EL (cell line): ENCODE data around the gene TEX28.
"Not testable (repeated sequence)": the region's sequence is repeated elsewhere in the genome, so short reads cannot be mapped to it uniquely, and the experiment has no call there.

Source experiments
- DNase-seq: peaks from one replicate; pipeline ENCODE4 v3.0.0-alpha.2; 2016

Gene TEX28

GRCh38 chrX:154294791-154295574, at the start of gene TEX28:
TEX28 (minus strand) TSS chrX:154295124; CDS start chrX:154292117, 3,007 bp downstream.
- no peak for DNase-seq

GRCh38 chrX:154343620-154344019, 48.7 kb upstream of the TEX28 start:
- DNase-seq, result not testable (repeated sequence)

GRCh38 chrX:154343063-154343462, 48.1 kb upstream of the TEX28 start:
- not testable (repeated sequence) for DNase-seq

GRCh38 chrX:154341399-154342298, 46.7 kb upstream of the TEX28 start:
- DNase-seq, result not testable (repeated sequence)

- no peak for DNase-seq
These were observed 39.6 kb upstream of the TEX28 start for GRCh38 chrX:154334496-154334895.

- DNase-seq, result no peak
These were observed 38.9 kb upstream of the TEX28 start for GRCh38 chrX:154333837-154334271.

- no peak for DNase-seq
These were observed 38.2 kb upstream of the TEX28 start for GRCh38 chrX:154333116-154333515.

- DNase-seq, result no peak
These were observed 37.6 kb upstream of the TEX28 start for GRCh38 chrX:154332561-154332960.

- no peak for DNase-seq
These were observed 34.4 kb upstream of the TEX28 start for GRCh38 chrX:154329294-154329693.

GRCh38 chrX:154328646-154329045, 33.7 kb upstream of the TEX28 start:
- DNase-seq, result no peak

- DNase-seq, result peak; percentile 14
These were observed 32.3 kb upstream of the TEX28 start for GRCh38 chrX:154327038-154327820.

- peak; percentile 43 for DNase-seq
These were observed 30.6 kb upstream of the TEX28 start for GRCh38 chrX:154325541-154325940.

GRCh38 chrX:154323537-154323936, 28.6 kb upstream of the TEX28 start:
- no peak for DNase-seq

- DNase-seq, result no peak
These were observed 28.0 kb upstream of the TEX28 start for GRCh38 chrX:154322890-154323289.

- DNase-seq, result no peak
These were observed 26.7 kb upstream of the TEX28 start for GRCh38 chrX:154321594-154321993.

GRCh38 chrX:154321152-154321551, 26.2 kb upstream of the TEX28 start:
- no peak for DNase-seq

GRCh38 chrX:154320406-154320805, 25.5 kb upstream of the TEX28 start:
- no peak for DNase-seq

GRCh38 chrX:154317391-154317995, 22.6 kb upstream of the TEX28 start:
- DNase-seq, result peak; percentile 12

- no peak for DNase-seq
These were observed 20.5 kb upstream of the TEX28 start for GRCh38 chrX:154315416-154315815.

GRCh38 chrX:154313147-154313546, 18.2 kb upstream of the TEX28 start:
- no peak for DNase-seq

- DNase-seq, result no peak
These were observed 17.2 kb upstream of the TEX28 start for GRCh38 chrX:154312116-154312515.
